Trophoblast cell (in vitro differentiated cells and primary cell): ENCODE measurements around the gene PLXDC2.
A peak's percentile ranks its signal among the peaks of the same experiment; 100 is the strongest.

ENCODE experiments used
- DNase-seq, 2 donors: peaks; one replicate each; pipeline ENCODE4 v3.0.0-alpha.2; 2016
- H2AFZ ChIP-seq: 2 replicates; pipeline ENCODE4 v1.6.1; 2013; ENCODE audit warnings: low read length, moderate library complexity, mild to moderate bottlenecking; ENCODE audit not compliant: insufficient read depth, poor library complexity
- H2AK5ac ChIP-seq: 2 replicates; pipeline ENCODE4 v1.6.1; 2013; ENCODE audit warnings: mild to moderate bottlenecking, low read length
- H2BK120ac ChIP-seq: 2 replicates; pipeline ENCODE4 v1.6.1; 2013; ENCODE audit warnings: low read length, mild to moderate bottlenecking, moderate library complexity; ENCODE audit not compliant: insufficient read depth, poor library complexity
- H2BK12ac ChIP-seq: 2 replicates; pipeline ENCODE4 v1.6.1; 2013; ENCODE audit warnings: mild to moderate bottlenecking, low read length, moderate library complexity
- H2BK5ac ChIP-seq: 2 replicates; pipeline ENCODE4 v1.6.1; 2013; ENCODE audit warnings: low read length, low read depth, moderate library complexity, mild to moderate bottlenecking; ENCODE audit not compliant: poor library complexity
- H3K14ac ChIP-seq: 2 replicates; pipeline ENCODE4 v1.6.1; 2013; ENCODE audit warnings: mild to moderate bottlenecking, low read length
- H3K18ac ChIP-seq: 2 replicates; pipeline ENCODE4 v1.6.1; 2013; ENCODE audit warnings: mild to moderate bottlenecking, low read length
- H3K23ac ChIP-seq: 2 replicates; pipeline ENCODE4 v1.6.1; 2013; ENCODE audit warnings: low read length
- H3K27ac ChIP-seq: 2 replicates; pipeline ENCODE4 v1.5.1; 2013; ENCODE audit warnings: low read depth, mild to moderate bottlenecking, inconsistent platforms, low read length, moderate library complexity
- H3K27me3 ChIP-seq: 2 replicates; pipeline ENCODE4 v1.6.1; 2013; ENCODE audit warnings: inconsistent platforms, mild to moderate bottlenecking, low read length, moderate library complexity; ENCODE audit not compliant: insufficient read depth
- H3K36me3 ChIP-seq, 2 experiments: 1 replicate in 1 of 2; 2 replicates in 1 of 2; pipeline ENCODE4 v1.6.1; 2013; ENCODE audit warnings: low read length in 2 of 2, mild to moderate bottlenecking in 2 of 2, moderate library complexity in 1 of 2; ENCODE audit not compliant: insufficient read depth in 2 of 2, control insufficient read depth in 1 of 2
- H3K4ac ChIP-seq: 2 replicates; pipeline ENCODE4 v1.6.1; 2013; ENCODE audit warnings: low read depth, mild to moderate bottlenecking, low read length, moderate library complexity
- H3K4me1 ChIP-seq, 2 experiments: 1 replicate in 1 of 2; 2 replicates in 1 of 2; pipeline ENCODE4 v1.6.1; 2013; ENCODE audit warnings: low read length in 2 of 2, mild to moderate bottlenecking in 2 of 2, moderate library complexity in 1 of 2; ENCODE audit not compliant: insufficient read depth in 2 of 2, control insufficient read depth in 1 of 2
- H3K4me2 ChIP-seq: 2 replicates; pipeline ENCODE4 v1.6.1; 2013; ENCODE audit warnings: inconsistent platforms, mild to moderate bottlenecking, low read length, moderate library complexity
- H3K4me3 ChIP-seq: 2 replicates; pipeline ENCODE4 v1.5.1; 2013; ENCODE audit warnings: mild to moderate bottlenecking, low read depth, low read length, inconsistent platforms
- H3K79me1 ChIP-seq: one replicate; pipeline ENCODE4 v1.6.1; 2013; ENCODE audit warnings: low read length
- H3K79me2 ChIP-seq: 2 replicates; pipeline ENCODE4 v1.6.1; 2013; ENCODE audit warnings: low read length, mild to moderate bottlenecking; ENCODE audit not compliant: control insufficient read depth, insufficient read depth, poor library complexity
- H3K9ac ChIP-seq: 2 replicates; pipeline ENCODE4 v1.6.1; 2013; ENCODE audit warnings: mild to moderate bottlenecking, low read length
- H3K9me3 ChIP-seq: 2 replicates; pipeline ENCODE4 v1.6.1; 2013; ENCODE audit warnings: low read depth, mild to moderate bottlenecking, control low read depth, inconsistent platforms, low read length; ENCODE audit not compliant: insufficient read depth
- H4K12ac ChIP-seq: 2 replicates; pipeline ENCODE4 v1.6.1; 2013; ENCODE audit warnings: low read depth, mild to moderate bottlenecking, low read length, moderate library complexity
- H4K8ac ChIP-seq: 2 replicates; pipeline ENCODE4 v1.6.1; 2013; ENCODE audit warnings: low read depth, mild to moderate bottlenecking, low read length, moderate library complexity
- H4K91ac ChIP-seq: one replicate; pipeline ENCODE4 v1.6.1; 2013; ENCODE audit warnings: low read depth, mild to moderate bottlenecking, low read length, moderate library complexity
- WGBS: extraction: QIAGEN DNeasy Blood & Tissue Kit; methylation state at CpG from one replicate; pipeline ENCODE4 v1.1.7; 2013; ENCODE audit warnings: missing lambda C conversion rate; ENCODE audit not compliant: insufficient read length, insufficient coverage; ENCODE audit errors: extremely low coverage; 5-methylcytosine and 5-hydroxymethylcytosine counted together

Gene PLXDC2

DNA sequence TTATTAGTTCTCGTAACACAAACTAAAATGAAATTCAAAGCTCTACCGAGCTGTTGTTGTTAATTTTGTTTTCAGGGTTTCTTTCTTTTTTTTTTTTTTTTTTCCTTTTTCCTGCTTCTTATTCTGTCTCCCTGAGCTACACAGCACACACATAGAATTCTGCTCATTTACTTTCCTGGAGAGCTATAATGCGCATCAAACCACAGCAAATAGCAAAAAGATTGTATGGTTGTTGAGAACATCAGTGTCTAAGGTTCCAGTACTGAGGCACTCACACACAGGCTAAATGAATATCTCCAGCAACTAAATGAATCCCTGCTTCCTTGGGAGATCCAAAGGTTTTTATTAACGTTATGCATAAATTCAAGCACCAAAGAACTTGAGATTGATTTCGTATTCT is 418.3 kb downstream of the PLXDC2 start:
- Histone ChIP-seq H3K9me3 (no peaks in the 10 kb centered on the region), H4K8ac (no peak overlapping the region), H3K14ac (no peak overlapping the region), H3K4me2 (no peak overlapping the region), H3K4me3 (no peak overlapping the region), H3K18ac (no peak overlapping the region), H3K27me3 (no peaks in the 10 kb centered on the region), H3K79me2 (no peaks in the 10 kb centered on the region), H2BK12ac (no peak overlapping the region), H3K23ac (no peak overlapping the region), H3K36me3 (peaks cover 0 to 4% of the 10 kb centered on the region in 2 experiments), H2AFZ (no peak overlapping the region), H2AK5ac (no peak overlapping the region), H3K79me1 (no peaks in the 10 kb centered on the region), H3K9ac (no peak overlapping the region), H3K4ac (no peak overlapping the region), H3K27ac (no peak overlapping the region), H4K12ac (no peak overlapping the region), H2BK120ac (no peak overlapping the region), H2BK5ac (no peak overlapping the region), H3K4me1 (peaks cover 0 to 1% of the 10 kb centered on the region in 2 experiments), H4K91ac (no peak overlapping the region)
- DNase-seq: no peak
- WGBS: no CpG with 5 or more reads among the region's 5 CpGs

DNA sequence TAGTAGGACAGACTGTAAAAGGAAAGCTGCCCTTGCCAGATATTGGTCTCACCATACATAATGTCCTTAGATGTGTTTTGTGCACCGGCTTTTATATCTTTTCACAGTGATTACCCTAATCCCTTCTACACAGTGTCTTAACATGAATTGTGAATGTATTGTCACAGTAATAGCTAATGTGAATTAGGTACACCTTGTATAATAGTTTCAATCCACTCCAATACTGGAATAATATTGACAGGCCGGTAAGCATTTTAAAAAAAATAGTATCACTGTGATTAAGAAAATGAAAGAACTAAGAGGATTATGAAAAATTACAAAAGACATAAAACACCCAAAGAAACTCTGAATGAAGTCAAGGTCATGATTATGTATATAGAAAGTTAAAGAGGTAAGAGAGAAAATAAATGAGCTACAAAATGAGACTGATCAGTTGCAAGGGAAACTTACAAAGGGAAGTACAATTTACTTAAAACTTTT is 420.9 kb downstream of the PLXDC2 start:
- H2BK12ac ChIP-seq: no peak overlapping the region
- H3K4ac ChIP-seq: no peak overlapping the region
- H3K4me3 ChIP-seq: no peak overlapping the region
- no peak overlapping the region for H3K9ac ChIP-seq
- no peak for DNase-seq
- H2BK120ac ChIP-seq: no peak overlapping the region
- H4K12ac ChIP-seq: no peak overlapping the region
- no peak overlapping the region for H3K4me2 ChIP-seq
- peaks cover 0 to 4% of the 10 kb centered on the region in 2 experiments for H3K4me1 ChIP-seq
- WGBS: no CpG with 5 or more reads among the region's 2 CpGs
- no peak overlapping the region for H3K27ac ChIP-seq
- H4K8ac ChIP-seq: no peak overlapping the region
- no peak overlapping the region for H2BK5ac ChIP-seq
- no peak overlapping the region for H2AK5ac ChIP-seq
- H3K9me3 ChIP-seq: no peaks in the 10 kb centered on the region
- H3K79me2 ChIP-seq: no peaks in the 10 kb centered on the region
- H3K79me1 ChIP-seq: no peaks in the 10 kb centered on the region
- no peak overlapping the region for H2AFZ ChIP-seq
- no peak overlapping the region for H3K23ac ChIP-seq
- no peak overlapping the region for H4K91ac ChIP-seq
- no peak overlapping the region for H3K18ac ChIP-seq
- no peaks in the 10 kb centered on the region for H3K36me3 ChIP-seq
- no peaks in the 10 kb centered on the region for H3K27me3 ChIP-seq
- no peak overlapping the region for H3K14ac ChIP-seq

DNA sequence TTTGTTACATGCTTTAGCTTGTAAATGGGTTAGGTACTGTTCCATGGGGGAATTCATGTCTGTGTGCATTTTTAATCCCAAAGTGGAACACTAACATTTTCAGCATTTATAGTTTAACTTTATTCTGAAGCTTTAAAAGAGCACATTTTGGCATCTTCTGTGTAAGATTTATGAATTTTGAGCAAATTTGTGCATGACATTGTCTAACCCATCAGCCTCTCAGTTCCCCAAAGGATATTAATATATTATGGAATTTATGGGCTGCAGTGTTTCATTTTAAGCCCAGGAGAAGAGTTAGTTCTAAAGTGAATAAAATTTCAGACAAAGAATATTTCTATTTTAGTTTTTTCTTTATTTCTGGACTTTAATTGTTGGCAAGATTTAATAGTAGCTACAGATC is 421.4 kb downstream of the PLXDC2 start:
- H3K36me3 ChIP-seq: no peaks in the 10 kb centered on the region
- no peak overlapping the region for H2BK12ac ChIP-seq
- no peak overlapping the region for H4K91ac ChIP-seq
- no peak overlapping the region for H2AK5ac ChIP-seq
- H3K79me2 ChIP-seq: no peaks in the 10 kb centered on the region
- no peaks in the 10 kb centered on the region for H3K9me3 ChIP-seq
- H3K23ac ChIP-seq: no peak overlapping the region
- no peak overlapping the region for H3K18ac ChIP-seq
- no peak overlapping the region for H3K4me3 ChIP-seq
- H3K4me1 ChIP-seq: peaks cover 0 to 4% of the 10 kb centered on the region in 2 experiments
- H4K12ac ChIP-seq: no peak overlapping the region
- no peak overlapping the region for H3K4ac ChIP-seq
- no peaks in the 10 kb centered on the region for H3K79me1 ChIP-seq
- H3K14ac ChIP-seq: no peak overlapping the region
- no peak overlapping the region for H2BK5ac ChIP-seq
- DNase-seq: no peak
- no peak overlapping the region for H3K4me2 ChIP-seq
- no peak overlapping the region for H4K8ac ChIP-seq
- H2AFZ ChIP-seq: no peak overlapping the region
- H2BK120ac ChIP-seq: no peak overlapping the region
- no peak overlapping the region for H3K9ac ChIP-seq
- no peak overlapping the region for H3K27ac ChIP-seq
- H3K27me3 ChIP-seq: no peaks in the 10 kb centered on the region

- Histone ChIP-seq H3K14ac (no peak overlapping the region), H3K9me3 (no peaks in the 10 kb centered on the region), H3K18ac (no peak overlapping the region), H3K4me3 (no peak overlapping the region), H3K4me2 (no peak overlapping the region), H2AFZ (no peak overlapping the region), H2BK12ac (no peak overlapping the region), H3K27ac (no peak overlapping the region), H3K4me1 (peaks cover 0 to 3% of the 10 kb centered on the region in 2 experiments), H3K27me3 (no peaks in the 10 kb centered on the region), H4K8ac (no peak overlapping the region), H2BK120ac (no peak overlapping the region), H4K91ac (no peak overlapping the region), H3K79me2 (no peaks in the 10 kb centered on the region), H4K12ac (no peak overlapping the region), H3K23ac (no peak overlapping the region), H3K9ac (no peak overlapping the region), H3K79me1 (no peaks in the 10 kb centered on the region), H3K36me3 (peaks cover 0 to 3% of the 10 kb centered on the region in 2 experiments), H2BK5ac (no peak overlapping the region), H2AK5ac (no peak overlapping the region), H3K4ac (no peak overlapping the region)
- peak; percentile 4 to 72 for DNase-seq
- WGBS: no CpG with 5 or more reads among the region's 1 CpG
Measured at GRCh38 chr10:20240643-20241042, 424.4 kb downstream of the PLXDC2 start.
